GM12873 (cell line): ENCODE measurements around the gene CATSPER3.

Source experiments
- CTCF ChIP-seq: IDR thresholded peaks from 2 replicates; pipeline ENCODE4 v1.5.1; 2012; ENCODE audit warnings: low read depth, mild to moderate bottlenecking, moderate library complexity, low read length, control low read depth; ENCODE audit not compliant: insufficient read depth; ENCODE audit errors: missing control alignments

Gene CATSPER3

DNA sequence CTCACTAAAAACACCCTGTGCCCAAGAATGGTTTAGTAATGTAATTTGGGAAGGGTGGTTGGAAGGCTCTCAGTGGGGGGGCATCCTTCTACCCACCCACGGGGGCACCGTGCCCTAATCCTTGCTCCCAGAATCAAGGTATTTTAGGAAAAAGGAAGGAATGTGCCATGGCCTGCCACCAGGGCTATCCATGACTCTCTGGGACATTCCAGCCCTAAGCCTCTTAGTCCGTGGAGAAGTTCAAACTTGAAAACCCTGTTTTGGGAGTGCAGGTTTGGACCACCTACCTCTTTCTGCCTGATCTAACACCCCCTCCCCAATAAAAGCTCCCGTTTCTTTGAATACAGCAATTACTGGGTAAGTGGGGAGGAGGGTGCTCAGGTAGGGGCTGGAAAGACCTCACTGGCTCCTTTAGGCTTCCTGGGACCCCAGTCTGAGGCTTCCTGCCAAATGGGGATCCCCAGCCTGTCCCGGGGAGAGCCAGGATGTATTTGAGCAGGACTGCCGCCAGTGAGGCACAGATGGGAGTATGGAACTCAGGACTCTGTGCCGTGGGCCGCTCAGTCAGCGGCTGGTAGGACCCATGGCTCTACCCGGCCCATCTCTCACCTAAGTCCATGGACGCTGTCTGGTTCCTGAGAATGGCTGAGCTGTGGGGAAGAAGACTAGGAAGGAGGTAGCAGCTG, 70.0 kb downstream of the CATSPER3 start:
- no peak for TF ChIP-seq CTCF

GRCh38 chr5:135038205-135038812, 70.6 kb downstream of the CATSPER3 start:
- TF ChIP-seq CTCF, result no peak

GRCh38 chr5:135038813-135039270, 71.1 kb downstream of the CATSPER3 start:
- no peak for TF ChIP-seq CTCF

DNA sequence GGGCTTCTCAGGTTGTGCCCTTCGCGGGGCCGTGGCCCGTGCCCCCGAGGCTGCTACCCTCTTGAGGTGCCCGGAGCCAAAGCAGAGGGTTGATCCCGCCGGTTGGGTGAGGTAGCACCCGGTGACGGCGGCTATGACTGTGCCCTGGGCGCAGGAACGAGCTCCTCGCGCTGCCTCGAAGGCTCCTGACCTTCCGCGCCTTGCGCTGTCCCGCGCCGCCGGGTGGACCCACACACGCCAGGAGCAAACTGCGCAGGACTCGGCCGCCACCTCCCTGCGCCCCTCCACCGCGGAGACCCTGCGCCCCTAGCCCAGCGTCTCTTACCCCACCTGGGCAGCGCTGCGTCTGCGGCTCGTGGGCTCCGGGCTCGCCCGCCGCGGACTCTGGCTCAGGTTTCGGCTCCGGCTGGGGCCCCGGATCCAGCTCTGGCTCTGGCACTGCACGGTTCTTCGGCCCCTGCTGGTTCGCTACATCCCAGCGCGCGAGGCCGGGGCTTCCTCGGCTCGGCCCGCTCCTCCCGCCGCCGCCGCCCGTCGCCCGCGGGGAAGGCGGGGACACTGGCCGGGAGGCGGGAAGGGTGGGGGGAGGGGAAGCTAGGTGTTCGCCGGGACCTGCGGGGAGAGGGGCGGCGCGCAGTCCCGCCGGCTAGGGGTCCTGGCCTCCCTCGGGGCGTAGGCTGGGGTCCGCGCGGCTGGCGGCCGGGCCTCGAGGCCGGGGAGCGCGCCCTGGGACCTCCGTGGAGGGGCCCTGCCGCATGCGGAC, 71.7 kb downstream of the CATSPER3 start:
- TF ChIP-seq CTCF, result no peak

GRCh38 chr5:135040034-135040332, 72.3 kb downstream of the CATSPER3 start:
- no peak for TF ChIP-seq CTCF

- TF ChIP-seq CTCF, result no peak
Observed at GRCh38 chr5:135040333-135041144, 72.8 kb downstream of the CATSPER3 start.
